ENCODE results near the gene ITGBL1.
A peak's percentile ranks its signal among the peaks of the same experiment; 100 is the strongest.
"Not testable (repeated sequence)": the region's sequence is repeated elsewhere in the genome, so short reads cannot be mapped to it uniquely, and the experiment has no call there.

ITGBL1 gene

GRCh38 chr13:101514695-101515275 lies 62.3 kb downstream of the ITGBL1 start:
- DNase-seq = peak; percentile 44

GRCh38 chr13:101515504-101515903 lies 63.0 kb downstream of the ITGBL1 start:
- DNase-seq = no peak

- DNase-seq = no peak
These were observed 63.8 kb downstream of the ITGBL1 start for GRCh38 chr13:101516262-101516661.

GRCh38 chr13:101520672-101521071 lies 68.2 kb downstream of the ITGBL1 start:
- peak; percentile 57 for DNase-seq

- no peak for DNase-seq
These were observed 68.9 kb downstream of the ITGBL1 start for GRCh38 chr13:101521371-101521770.

- no peak for DNase-seq
These were observed 70.1 kb downstream of the ITGBL1 start for GRCh38 chr13:101522607-101523006.

- DNase-seq = peak; percentile 57
These were observed 71.0 kb downstream of the ITGBL1 start for GRCh38 chr13:101523154-101524131.

- peak; percentile 18 for DNase-seq
These were observed 74.7 kb downstream of the ITGBL1 start for GRCh38 chr13:101527130-101527529.

GRCh38 chr13:101529422-101529821 lies 76.9 kb downstream of the ITGBL1 start:
- peak; percentile 73 for DNase-seq

GRCh38 chr13:101530293-101530692 lies 77.8 kb downstream of the ITGBL1 start:
- DNase-seq = no peak

GRCh38 chr13:101535192-101535746 lies 82.8 kb downstream of the ITGBL1 start:
- DNase-seq = no peak

- no peak for DNase-seq
These were observed 83.6 kb downstream of the ITGBL1 start for GRCh38 chr13:101536079-101536478.

- not testable (repeated sequence) for DNase-seq
These were observed 92.1 kb downstream of the ITGBL1 start for GRCh38 chr13:101544544-101544943.

- no peak for DNase-seq
These were observed 92.5 kb downstream of the ITGBL1 start for GRCh38 chr13:101544979-101545378.

- no peak for DNase-seq
These were observed 93.0 kb downstream of the ITGBL1 start for GRCh38 chr13:101545521-101545920.

- no peak for DNase-seq
These were observed 99.8 kb downstream of the ITGBL1 start for GRCh38 chr13:101552286-101552685.

- DNase-seq = peak; percentile 72
These were observed 100.3 kb downstream of the ITGBL1 start for GRCh38 chr13:101552786-101553185.

- DNase-seq = no peak
These were observed 102.1 kb downstream of the ITGBL1 start for GRCh38 chr13:101554420-101555125.

- DNase-seq = no peak
These were observed 103.1 kb downstream of the ITGBL1 start for GRCh38 chr13:101555610-101556009.

- no peak for DNase-seq
These were observed 104.2 kb downstream of the ITGBL1 start for GRCh38 chr13:101556676-101557123.

GRCh38 chr13:101565317-101565716 lies 112.8 kb downstream of the ITGBL1 start:
- no peak for DNase-seq

- no peak for DNase-seq
These were observed 115.4 kb downstream of the ITGBL1 start for GRCh38 chr13:101567841-101568240.

- no peak for DNase-seq
These were observed 117.3 kb downstream of the ITGBL1 start for GRCh38 chr13:101569807-101570206.
